GM19455 (cell line): ENCODE results near the gene CACNA1G.

ENCODE experiments used
- ATAC-seq: cut with Tn5 transposase; IDR thresholded peaks from one replicate; pipeline ENCODE4 v1.9.1; 2021; ENCODE audit not compliant: unreplicated experiment

CACNA1G gene

GRCh38 chr17:50564916-50565315, 4.4 kb downstream of the CACNA1G start:
- ATAC-seq = no peak

GRCh38 chr17:50565402-50566350, 5.2 kb downstream of the CACNA1G start:
- no peak for ATAC-seq

- ATAC-seq = no peak
Observed at GRCh38 chr17:50566886-50567285, 6.4 kb downstream of the CACNA1G start.

- ATAC-seq = no peak
Observed at GRCh38 chr17:50568659-50569058, 8.1 kb downstream of the CACNA1G start.

- ATAC-seq = no peak
Observed at GRCh38 chr17:50569592-50569991, 9.1 kb downstream of the CACNA1G start.

GRCh38 chr17:50570032-50570431, 9.5 kb downstream of the CACNA1G start:
- no peak for ATAC-seq

- ATAC-seq = no peak
Observed at GRCh38 chr17:50570528-50570927, 10.0 kb downstream of the CACNA1G start.

GRCh38 chr17:50571681-50572080, 11.2 kb downstream of the CACNA1G start:
- no peak for ATAC-seq

GRCh38 chr17:50572541-50572940, 12.0 kb downstream of the CACNA1G start:
- no peak for ATAC-seq

GRCh38 chr17:50573866-50574611, 13.5 kb downstream of the CACNA1G start:
- no peak for ATAC-seq

GRCh38 chr17:50575581-50576210, 15.2 kb downstream of the CACNA1G start:
- no peak for ATAC-seq

GRCh38 chr17:50576864-50577263, 16.3 kb downstream of the CACNA1G start:
- no peak for ATAC-seq

GRCh38 chr17:50577451-50577954, 17.0 kb downstream of the CACNA1G start:
- no peak for ATAC-seq

- no peak for ATAC-seq
Observed at GRCh38 chr17:50578173-50578572, 17.7 kb downstream of the CACNA1G start.

GRCh38 chr17:50579399-50579798, 18.9 kb downstream of the CACNA1G start:
- no peak for ATAC-seq

GRCh38 chr17:50580646-50581045, 20.1 kb downstream of the CACNA1G start:
- ATAC-seq = no peak

GRCh38 chr17:50581316-50581715, 20.8 kb downstream of the CACNA1G start:
- ATAC-seq = no peak

- ATAC-seq = no peak
Observed at GRCh38 chr17:50582741-50583140, 22.2 kb downstream of the CACNA1G start.

- no peak for ATAC-seq
Observed at GRCh38 chr17:50583641-50584040, 23.1 kb downstream of the CACNA1G start.

GRCh38 chr17:50584116-50584515, 23.6 kb downstream of the CACNA1G start:
- no peak for ATAC-seq

GRCh38 chr17:50584749-50585148, 24.2 kb downstream of the CACNA1G start:
- ATAC-seq = no peak
